ENCODE data around the gene DMBT1. TPM values are rescaled to one million over a fixed set of nuclear protein-coding genes. Genes with fewer than 3 reads are reported as not detected.

The DMBT1 gene
- total and polyA plus RNA-seq, 10 of the 15 experiments (the other 5 are each of a cell fraction or from before 2014, with no cell fraction given), result under 0.01 to 0.13 (median 0.03) TPM; not detected in 5

- TF ChIP-seq NR2F1 (conservative IDR thresholded peaks at IDR 0.05) (no peak), RB1 (IDR thresholded peaks at IDR 0.05; ENCODE audit: borderline replicate concordance) (no peak), SPI1 (IDR thresholded peaks at IDR 0.05; ENCODE audit: borderline replicate concordance, insufficient read depth, low read depth, low read length) (no peak), MEF2A (IDR thresholded peaks at IDR 0.05; ENCODE audit: insufficient read depth, low read depth, low read length) (no peak), CBX3 (IDR thresholded peaks at IDR 0.05; ENCODE audit: borderline replicate concordance, low read depth) (no peak)
Observed at GRCh38 chr10:122658356-122659049, 97.9 kb downstream of the DMBT1 start (continued).

- Histone ChIP-seq H3K4me1 (ENCODE audit: control insufficient read depth, insufficient read depth, low read length) (no peaks in the 10 kb centered on the region), H3K9ac (ENCODE audit: control insufficient read depth, insufficient read depth, low read length) (no peak overlapping the region), H3K79me2 (ENCODE audit: control insufficient read depth, insufficient read depth, low read length) (no peaks in the 10 kb centered on the region), H3K36me3 (ENCODE audit: control insufficient read depth in 2 of 2, insufficient read depth in 2 of 2, low read length in 1 of 2) (no peaks in the 10 kb centered on the region), H3K4me3 (no peak overlapping the region), H2AFZ (ENCODE audit: control insufficient read depth, low read depth, low read length) (no peak overlapping the region), H3K27me3 (replicated peaks in 1 of 2; ENCODE audit: control insufficient read depth in 2 of 2, insufficient read depth in 2 of 2, low read length in 1 of 2) (peaks cover 5% of the 10 kb centered on the region in 2 experiments), H3K9me3 (replicated peaks; ENCODE audit: control insufficient read depth, insufficient read depth, low read length) (no peaks in the 10 kb centered on the region), H3K27ac (ENCODE audit: control insufficient read depth, insufficient read depth) (no peak overlapping the region), H4K20me1 (ENCODE audit: control insufficient read depth, insufficient read depth) (no peaks in the 10 kb centered on the region), H3K4me2 (ENCODE audit: control insufficient read depth, insufficient read depth) (no peak overlapping the region)
- DNase-seq (ENCODE audit: low read depth, low spot score), result no peak
- no TSS peak for BruUV-seq (replicated peaks)
- no peak for FAIRE-seq
- SMC1A ChIA-PET (ENCODE audit: uncharacterized antibody, unreplicated experiment), result interaction anchor here (0.8 kb wide), 1 partner anchor 10 kb away, joined by 3 read pairs; no protein-coding TSS in a partner anchor
- intact Hi-C loops (cut with micrococcal nuclease; ENCODE audit: unreplicated experiment), result no loop called here
- POLR2A ChIA-PET, result no interaction called here
- in situ Hi-C loops (cut with MboI), result no loop called here
- no peak for ATAC-seq
- CTCF ChIA-PET, result no interaction called here
- WGBS (ENCODE audit: insufficient coverage, insufficient replicate concordance, low lambda C conversion rate, missing lambda C conversion rate), result 44% methylated on average over 6 of the region's 6 CpGs
- RAD21 ChIA-PET (ENCODE audit: unreplicated experiment), result no interaction called here
- TF ChIP-seq CHD4 (IDR thresholded peaks at IDR 0.05) (no peak), SIN3A (IDR thresholded peaks at IDR 0.05; ENCODE audit: low read depth, low read length) (no peak), ASH2L (IDR thresholded peaks at IDR 0.05; ENCODE audit: borderline replicate concordance, low read depth) (no peak), BRCA1 (IDR thresholded peaks at IDR 0.05; ENCODE audit: low read depth, low read length) (no peak), PML (IDR thresholded peaks at IDR 0.05; ENCODE audit: low read length) (no peak), ETV6 (conservative IDR thresholded peaks at IDR 0.05 in 1 of 2, IDR thresholded peaks at IDR 0.05 in 1 of 2; ENCODE audit: borderline replicate concordance in 1 of 2, low read depth in 1 of 2) (no peak), SUZ12 (IDR thresholded peaks at IDR 0.05; ENCODE audit: unreplicated experiment) (no peak), HCFC1 (IDR thresholded peaks at IDR 0.05; ENCODE audit: low read length) (no peak), CBX5 (IDR thresholded peaks at IDR 0.05; ENCODE audit: low read depth) (no peak)
- TF ChIP-seq, protein P1, sequence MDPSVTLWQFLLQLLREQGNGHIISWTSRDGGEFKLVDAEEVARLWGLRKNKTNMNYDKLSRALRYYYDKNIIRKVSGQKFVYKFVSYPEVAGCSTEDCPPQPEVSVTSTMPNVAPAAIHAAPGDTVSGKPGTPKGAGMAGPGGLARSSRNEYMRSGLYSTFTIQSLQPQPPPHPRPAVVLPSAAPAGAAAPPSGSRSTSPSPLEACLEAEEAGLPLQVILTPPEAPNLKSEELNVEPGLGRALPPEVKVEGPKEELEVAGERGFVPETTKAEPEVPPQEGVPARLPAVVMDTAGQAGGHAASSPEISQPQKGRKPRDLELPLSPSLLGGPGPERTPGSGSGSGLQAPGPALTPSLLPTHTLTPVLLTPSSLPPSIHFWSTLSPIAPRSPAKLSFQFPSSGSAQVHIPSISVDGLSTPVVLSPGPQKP (IDR thresholded peaks at IDR 0.05; ENCODE audit: low read depth, low read length), result no peak
- TF ChIP-seq, protein P2, sequence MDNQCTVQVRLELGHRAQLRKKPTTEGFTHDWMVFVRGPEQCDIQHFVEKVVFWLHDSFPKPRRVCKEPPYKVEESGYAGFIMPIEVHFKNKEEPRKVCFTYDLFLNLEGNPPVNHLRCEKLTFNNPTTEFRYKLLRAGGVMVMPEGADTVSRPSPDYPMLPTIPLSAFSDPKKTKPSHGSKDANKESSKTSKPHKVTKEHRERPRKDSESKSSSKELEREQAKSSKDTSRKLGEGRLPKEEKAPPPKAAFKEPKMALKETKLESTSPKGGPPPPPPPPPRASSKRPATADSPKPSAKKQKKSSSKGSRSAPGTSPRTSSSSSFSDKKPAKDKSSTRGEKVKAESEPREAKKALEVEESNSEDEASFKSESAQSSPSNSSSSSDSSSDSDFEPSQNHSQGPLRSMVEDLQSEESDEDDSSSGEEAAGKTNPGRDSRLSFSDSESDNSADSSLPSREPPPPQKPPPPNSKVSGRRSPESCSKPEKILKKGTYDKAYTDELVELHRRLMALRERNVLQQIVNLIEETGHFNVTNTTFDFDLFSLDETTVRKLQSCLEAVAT (IDR thresholded peaks at IDR 0.05), result no peak
Observed at GRCh38 chr10:122659126-122659525, 98.6 kb downstream of the DMBT1 start.

All from GM12878 (cell line).